Heart right ventricle (tissue), 16 donors: ENCODE measurements around the gene OR52H1. TPM values are rescaled to one million over a fixed set of nuclear protein-coding genes. Genes with fewer than 3 reads are reported as not detected.

Experiments
- ATAC-seq, 8 donors: fragments of 200-7000 bp; cut with Tn5 transposase; one replicate each; pipeline ENCODE4 v1.9.1; 2020; ENCODE audit warnings: mild to moderate bottlenecking in 8 of 8, moderate library complexity in 8 of 8, moderate number of reproducible peaks in 1 of 8
- DNase-seq, 2 donors: peaks; one replicate each; pipeline ENCODE4 v3.0.0-alpha.2; 2020
- H3K27ac ChIP-seq, 10 donors: fragments of 200-600 bp; sonication (generic) in 2 of 10; one replicate each; pipeline versions ENCODE4 v1.5.0 to v1.8.0; 2020 to 2022; ENCODE audit warnings: mild to moderate bottlenecking in 3 of 10
- H3K27me3 ChIP-seq, 7 donors: fragments of 200-600 bp; one replicate each; pipeline ENCODE4 v1.8.0; 2021 to 2022; ENCODE audit warnings: mild to moderate bottlenecking in 2 of 7
- H3K36me3 ChIP-seq, 9 donors: fragments of 200-600 bp; sonication (generic) in 1 of 9; one replicate each; pipeline versions ENCODE4 v1.5.0 to v1.8.0; 2020 to 2022; ENCODE audit warnings: mild to moderate bottlenecking in 2 of 9
- H3K4me1 ChIP-seq, 9 donors: fragments of 200-600 bp; sonication (generic) in 1 of 9; one replicate each; pipeline versions ENCODE4 v1.5.0 to v1.8.0; 2020 to 2022; ENCODE audit warnings: mild to moderate bottlenecking in 4 of 9
- H3K4me3 ChIP-seq, 10 donors: fragments of 200-600 bp; sonication (generic) in 2 of 10; one replicate each; pipeline versions ENCODE4 v1.5.0 to v1.8.0; 2020 to 2022; ENCODE audit warnings: mild to moderate bottlenecking in 7 of 10, moderate library complexity in 2 of 10
- H3K9me3 ChIP-seq, 11 donors: fragments of 200-600 bp in 10 of 11; sonication (generic) in 2 of 11; one replicate each; pipeline versions ENCODE4 v1.5.0 to v1.8.0; 2013 to 2022; ENCODE audit warnings: mild to moderate bottlenecking in 2 of 11, control low read depth in 1 of 11, moderate library complexity in 1 of 11
- CTCF ChIP-seq, 9 donors: fragments of 200-600 bp; sonication (generic) in 2 of 9; IDR thresholded peaks; one replicate each; pipeline versions ENCODE4 v1.5.0 to v1.8.0; 2021 to 2022; ENCODE audit warnings: antibody characterized with exemption in 9 of 9, mild to moderate bottlenecking in 5 of 9, moderate library complexity in 1 of 9
- WGBS, 2 donors: extraction: QIAGEN DNeasy Blood & Tissue Kit; methylation state at CpG; one replicate each; pipeline ENCODE4 v1.1.7; 2013; ENCODE audit warnings: inconsistent platforms in 1 of 2; 5-methylcytosine and 5-hydroxymethylcytosine counted together
- intact Hi-C, 10 donors: fragments of 100-400 bp; cut with DNase I; formaldehyde crosslinking; loops; one replicate each; pipeline versions ENCODE4 v1.11.1 to v1.14.2; 2022
- polyA plus RNA-seq, 2 donors: library from polyadenylated mRNA; stranded (reverse); fragments of 200-250 nt; gene quantifications; one replicate each; pipeline ENCODE4 v1.2.3, GENCODE V29; 2013
- total RNA-seq, 10 donors: library from RNA; stranded (reverse); fragmentation: NEBNext Ultra II Directional in 3 of 10; extraction: Animal tissue kit (Norgen Biotek cat#: 25700) in 3 of 10; gene quantifications; one replicate each; pipeline versions ENCODE4 v1.2.1 to v1.2.4, GENCODE V29; 2021 to 2023
- donor health status: Arrhythmogenic right ventricular cardiomyopathy.
- donor health status: ischemic (EF 13 %, LVEDD 7.1; RV severe dilation, severe dysfunction).
- donor health status: healthy with polysubstance abuse.
- donor health status: DM: no; HTN: yes; CAD: no.
- donor health status: DM: no; HTN: no; CAD: no.
- donor health status: ischemic (EF 25% LVEDD 6.9; RV normal size, moderate dysfunction).
- donor health status: ischemic (EF 25% LVEDD 5.7; RV mildly dilated, moderate dysfunction).
- donor health status: healthy.
- donor health status: DM: yes; HTN: yes; CAD: no.
- donor health status: Ischemic cardiomyopathy.
- donor health status: ischemic (EF 35%, LVEDD 5.7; RV mildly dilated, moderate dysfunction).
- donor health status: nonischemic (EF 11% LVEDD 7.7; RV severe dilation, severe dysfunction).
- donor health status: DM: yes; HTN: yes; CAD: no.
- donor health status: PGD.
- donor health status: ischemic (EF 29% LVEDD 5.4; RV normal size, mild dysfunction).
- donor health status: nonischemic (EF 23%, LVEDD 6.1; RV moderate dilation, normal function).

Gene OR52H1
- total and polyA plus RNA-seq, 12 donors: not detected

GRCh38 chr11:5536482-5536881 lies 11.9 kb downstream of the OR52H1 start:
- Histone ChIP-seq H3K27me3 (no peaks in the 10 kb centered on the region), H3K9me3 (peaks cover 0 to 11% (median 0%) of the 10 kb centered on the region in 11 donors), H3K36me3 (no peaks in the 10 kb centered on the region), H3K27ac (no peak overlapping the region), H3K4me3 (no peak overlapping the region), H3K4me1 (no peaks in the 10 kb centered on the region)
- intact Hi-C loops: no loop called here
- ATAC-seq (no peak), DNase-seq (no peak)
- TF ChIP-seq CTCF (IDR thresholded peaks at IDR 0.05): no peak

GRCh38 chr11:5534046-5534445 lies 14.3 kb downstream of the OR52H1 start:
- intact Hi-C loops: no loop called here
- no peak for DNase-seq
- no peak overlapping the region for H3K27ac ChIP-seq
- H3K36me3 ChIP-seq: no peaks in the 10 kb centered on the region
- TF ChIP-seq CTCF (IDR thresholded peaks at IDR 0.05): no peak
- no peak for ATAC-seq
- peaks cover 0 to 4% (median 0%) of the 10 kb centered on the region in 9 donors for H3K4me1 ChIP-seq
- no peaks in the 10 kb centered on the region for H3K27me3 ChIP-seq
- no peak overlapping the region for H3K4me3 ChIP-seq
- WGBS, 2 donors: 66 to 81% methylated on average over 1 of the region's 1 CpG
- H3K9me3 ChIP-seq: peaks cover 0 to 11% (median 0%) of the 10 kb centered on the region in 11 donors

GRCh38 chr11:5531053-5531831 lies 17.1 kb downstream of the OR52H1 start:
- intact Hi-C loops: no loop called here
- WGBS, 2 donors: 66 to 69% methylated on average over 2 of the region's 2 CpGs
- no peaks in the 10 kb centered on the region for H3K36me3 ChIP-seq
- H3K4me1 ChIP-seq: peaks cover 0 to 17% (median 0%) of the 10 kb centered on the region in 9 donors
- no peak for DNase-seq
- TF ChIP-seq CTCF (IDR thresholded peaks at IDR 0.05): no peak
- no peaks in the 10 kb centered on the region for H3K27me3 ChIP-seq
- H3K27ac ChIP-seq: no peak overlapping the region
- H3K4me3 ChIP-seq: no peak overlapping the region
- H3K9me3 ChIP-seq: peaks cover 0 to under 1% (median 0%) of the 10 kb centered on the region in 11 donors
- no peak for ATAC-seq

GRCh38 chr11:5528495-5528894 lies 19.8 kb downstream of the OR52H1 start:
- WGBS, 2 donors: 24 to 43% methylated on average over 1 of the region's 1 CpG
- Histone ChIP-seq H3K36me3 (no peaks in the 10 kb centered on the region), H3K4me1 (peaks cover 0 to 17% (median 0%) of the 10 kb centered on the region in 9 donors), H3K27ac (peak overlapping the region in 3 of 10 donors; percentile 37 to 70 (median 56)), H3K9me3 (no peaks in the 10 kb centered on the region), H3K4me3 (no peak overlapping the region), H3K27me3 (peaks cover 0 to 4% (median 0%) of the 10 kb centered on the region in 7 donors)
- no peak for TF ChIP-seq CTCF (IDR thresholded peaks at IDR 0.05)
- ATAC-seq: peak in 4 of 8 donors; percentile 59 to 84 (median 71)
- no peak for DNase-seq
- intact Hi-C loops: no loop called here
